Endothelial cell of umbilical vein (primary cell): Measurements from ENCODE around the gene CNKSR1.

Experiments used
- EZH2 ChIP-seq: IDR thresholded peaks from 2 replicates; pipeline ENCODE4 v1.6.1; 2012; ENCODE audit warnings: borderline replicate concordance, low read depth, mild to moderate bottlenecking, moderate library complexity, low read length, inconsistent platforms; ENCODE audit not compliant: severe bottlenecking
- TF ChIP-seq, protein P1 (sequence below), 2 donors: IDR thresholded peaks; 1 replicate in 1 of 2; 2 replicates in 1 of 2; pipeline ENCODE4 v1.5.1; 2011; ENCODE audit warnings: low read length in 2 of 2, mild to moderate bottlenecking in 2 of 2, moderate library complexity in 2 of 2, control low read depth in 1 of 2, inconsistent platforms in 1 of 2, low read depth in 1 of 2; ENCODE audit not compliant: insufficient read depth in 1 of 2; ENCODE audit errors: extremely low read depth in 1 of 2

- TF ChIP-seq, protein P1, sequence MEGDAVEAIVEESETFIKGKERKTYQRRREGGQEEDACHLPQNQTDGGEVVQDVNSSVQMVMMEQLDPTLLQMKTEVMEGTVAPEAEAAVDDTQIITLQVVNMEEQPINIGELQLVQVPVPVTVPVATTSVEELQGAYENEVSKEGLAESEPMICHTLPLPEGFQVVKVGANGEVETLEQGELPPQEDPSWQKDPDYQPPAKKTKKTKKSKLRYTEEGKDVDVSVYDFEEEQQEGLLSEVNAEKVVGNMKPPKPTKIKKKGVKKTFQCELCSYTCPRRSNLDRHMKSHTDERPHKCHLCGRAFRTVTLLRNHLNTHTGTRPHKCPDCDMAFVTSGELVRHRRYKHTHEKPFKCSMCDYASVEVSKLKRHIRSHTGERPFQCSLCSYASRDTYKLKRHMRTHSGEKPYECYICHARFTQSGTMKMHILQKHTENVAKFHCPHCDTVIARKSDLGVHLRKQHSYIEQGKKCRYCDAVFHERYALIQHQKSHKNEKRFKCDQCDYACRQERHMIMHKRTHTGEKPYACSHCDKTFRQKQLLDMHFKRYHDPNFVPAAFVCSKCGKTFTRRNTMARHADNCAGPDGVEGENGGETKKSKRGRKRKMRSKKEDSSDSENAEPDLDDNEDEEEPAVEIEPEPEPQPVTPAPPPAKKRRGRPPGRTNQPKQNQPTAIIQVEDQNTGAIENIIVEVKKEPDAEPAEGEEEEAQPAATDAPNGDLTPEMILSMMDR (IDR thresholded peaks at IDR 0.05; ENCODE audit: extremely low read depth in 1 of 2, insufficient read depth in 1 of 2, low read depth in 1 of 2, low read length in 2 of 2), result peak; percentile 87 to 92
- TF ChIP-seq EZH2, result no peak
Measured at GRCh38 chr1:26233903-26234643, 56.8 kb downstream of the CNKSR1 start, which contains the start of gene CEP85.
